HG03565 (cell line): Measurements from ENCODE around the gene CAMP.
"Not testable (repeated sequence)": the region's sequence is repeated elsewhere in the genome, so short reads cannot be mapped to it uniquely, and the experiment has no call there.

Experiments used
- ATAC-seq: cut with Tn5 transposase; IDR thresholded peaks from one replicate; pipeline ENCODE4 v1.9.1; 2021; ENCODE audit warnings: mild to moderate bottlenecking, moderate library complexity; ENCODE audit not compliant: unreplicated experiment

The CAMP gene

GRCh38 chr3:48248095-48248850 lies 25.0 kb downstream of the CAMP start:
- ATAC-seq: no peak

- no peak for ATAC-seq
Observed at GRCh38 chr3:48256557-48256956, 33.3 kb downstream of the CAMP start.

GRCh38 chr3:48258530-48258929 lies 35.2 kb downstream of the CAMP start:
- no peak for ATAC-seq

DNA sequence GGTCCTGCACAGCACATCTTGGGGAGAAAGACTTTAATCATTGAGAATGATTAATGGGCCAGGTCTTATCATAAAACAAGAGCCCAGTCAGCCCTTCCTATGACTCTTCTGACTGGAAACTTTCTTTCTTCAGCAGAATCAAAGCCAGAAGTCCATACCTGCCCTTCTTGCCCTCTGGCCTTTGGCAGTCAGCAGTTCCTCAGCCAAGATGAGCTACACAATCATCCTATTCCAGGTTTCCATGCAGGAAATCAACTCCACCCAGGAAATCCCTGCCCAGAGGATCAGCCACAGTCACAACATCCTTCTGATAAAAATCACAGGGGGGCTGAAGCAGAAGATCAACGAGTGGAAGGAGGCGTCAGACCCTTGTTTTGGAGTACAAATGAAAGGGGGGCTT lies 44.5 kb downstream of the CAMP start:
- ATAC-seq: no peak

DNA sequence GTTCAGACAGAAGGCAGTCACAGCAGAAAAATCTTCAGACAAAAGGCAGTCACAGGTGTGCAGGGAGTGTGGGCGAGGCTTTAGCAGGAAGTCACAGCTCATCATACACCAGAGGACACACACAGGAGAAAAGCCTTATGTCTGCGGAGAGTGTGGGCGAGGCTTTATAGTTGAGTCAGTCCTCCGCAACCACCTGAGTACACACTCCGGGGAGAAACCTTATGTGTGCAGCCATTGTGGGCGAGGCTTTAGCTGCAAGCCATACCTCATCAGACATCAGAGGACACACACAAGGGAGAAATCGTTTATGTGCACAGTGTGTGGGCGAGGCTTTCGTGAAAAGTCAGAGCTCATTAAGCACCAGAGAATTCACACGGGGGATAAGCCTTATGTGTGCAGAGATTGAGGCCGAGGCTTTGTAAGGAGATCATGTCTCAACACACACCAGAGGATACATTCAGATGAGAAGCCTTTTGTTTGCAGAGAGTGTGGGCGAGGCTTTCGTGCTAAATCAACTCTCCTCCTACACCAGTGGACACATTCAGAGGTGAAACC lies 45.2 kb downstream of the CAMP start:
- no peak for ATAC-seq

- no peak for ATAC-seq
Observed at GRCh38 chr3:48268936-48269561, 45.8 kb downstream of the CAMP start.

- no peak for ATAC-seq
Observed at GRCh38 chr3:48269592-48269991, 46.3 kb downstream of the CAMP start.

DNA sequence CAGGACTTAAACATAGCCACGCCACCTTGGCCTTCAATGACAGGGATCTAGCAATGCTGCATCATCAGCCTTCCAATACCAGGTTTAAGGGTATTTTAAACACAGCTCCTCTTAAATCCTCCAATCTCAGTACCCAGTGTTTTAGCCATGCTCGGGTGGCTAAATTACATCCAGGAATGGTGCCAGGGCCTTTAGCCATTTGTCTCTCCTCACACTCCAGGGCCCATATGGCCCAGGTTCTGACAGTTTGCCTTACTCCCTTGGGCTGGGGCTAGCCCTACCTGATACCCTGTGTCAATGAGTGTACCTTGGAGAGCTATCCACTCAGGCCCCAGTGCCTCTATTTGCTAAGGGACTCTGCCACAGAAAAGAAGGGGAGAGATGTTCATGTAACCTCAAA lies 47.0 kb downstream of the CAMP start:
- no peak for ATAC-seq

DNA sequence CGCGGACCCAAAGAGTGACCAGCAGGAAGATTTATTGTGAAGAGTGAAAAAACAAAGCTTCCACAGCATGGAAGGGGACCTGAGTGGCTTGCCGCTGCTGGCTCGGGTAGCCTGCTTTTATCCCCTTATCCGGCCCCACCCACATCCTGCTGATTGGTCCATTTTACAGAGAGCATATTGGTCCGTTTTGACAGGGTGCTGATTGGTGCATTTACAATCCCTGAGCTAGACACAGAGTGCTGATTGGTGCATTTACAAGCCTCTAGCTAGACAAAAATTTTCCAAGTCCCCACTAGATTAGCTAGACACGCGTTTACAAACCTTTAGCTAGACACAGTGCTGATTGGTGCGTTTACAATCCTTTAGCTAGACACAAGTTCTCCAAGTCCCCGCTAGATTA lies 47.9 kb downstream of the CAMP start:
- ATAC-seq: not testable (repeated sequence)

GRCh38 chr3:48271763-48272498 lies 48.6 kb downstream of the CAMP start:
- ATAC-seq: no peak

- no peak for ATAC-seq
Observed at GRCh38 chr3:48273594-48274211, 50.4 kb downstream of the CAMP start.

DNA sequence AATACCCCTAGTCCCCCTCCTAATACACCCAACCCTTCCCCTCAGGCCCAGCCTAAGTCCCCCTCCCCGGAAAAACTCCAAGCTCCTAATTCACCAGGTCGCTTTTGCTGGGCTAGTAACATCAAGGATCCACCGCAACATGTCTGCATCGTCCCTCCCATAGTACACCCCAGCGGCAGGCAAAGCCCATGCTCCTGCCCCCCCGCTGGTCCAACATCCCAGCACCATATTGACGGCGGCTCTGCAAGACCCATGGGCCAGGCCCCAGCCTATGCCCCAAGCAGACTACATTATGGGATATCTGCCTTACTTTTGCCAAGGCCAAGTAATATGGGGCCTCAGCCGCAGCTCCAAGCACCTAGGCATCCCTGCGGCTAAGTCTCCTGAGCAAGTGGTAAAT lies 51.2 kb downstream of the CAMP start:
- ATAC-seq: no peak
